Transverse colon (tissue), 4 donors: ENCODE results near the gene RFXAP. TPM values are rescaled to one million over a fixed set of nuclear protein-coding genes. Genes with fewer than 3 reads are reported as not detected.
A peak's percentile ranks its signal among the peaks of the same experiment; 100 is the strongest.

Source experiments
- DNase-seq: peaks from one replicate; pipeline ENCODE4 v3.0.0-alpha.2; 2019
- H3K27ac ChIP-seq, 4 donors: fragments of 200-600 bp; sonication (generic); 2 replicates each; pipeline ENCODE4 v1.5.1; 2016 to 2018; ENCODE audit warnings: inconsistent platforms in 4 of 4
- H3K27me3 ChIP-seq: fragments of 200-600 bp; sonication (generic); 2 replicates; pipeline ENCODE4 v1.5.1; 2017; ENCODE audit warnings: inconsistent platforms
- H3K36me3 ChIP-seq, 4 donors: fragments of 200-600 bp; sonication (generic); 2 replicates each; pipeline ENCODE4 v1.5.1; 2017 to 2019; ENCODE audit warnings: inconsistent platforms in 4 of 4
- H3K4me1 ChIP-seq, 4 donors: fragments of 200-600 bp; sonication (generic); 2 replicates each; pipeline ENCODE4 v1.5.1; 2017 to 2020; ENCODE audit warnings: inconsistent platforms in 4 of 4
- H3K4me3 ChIP-seq, 4 donors: fragments of 200-600 bp; sonication (generic); 1 replicate in 1 of 4; 2 replicates in 3 of 4; pipeline versions ENCODE4 v1.5.1 to v1.6.1; 2017 to 2019; ENCODE audit warnings: inconsistent platforms in 4 of 4
- H3K9me3 ChIP-seq, 2 donors: fragments of 200-600 bp; sonication (generic); 2 replicates each; pipeline ENCODE4 v1.5.1; 2017 to 2019; ENCODE audit warnings: inconsistent platforms in 2 of 2
- EP300 ChIP-seq: sonication (generic); formaldehyde crosslinking; IDR thresholded peaks from one replicate; pipeline ENCODE4 v1.6.1; 2017; ENCODE audit warnings: antibody characterized with exemption, low read depth
- POLR2A ChIP-seq: fragments of 450-650 bp; IDR thresholded peaks from one replicate; pipeline ENCODE4 v1.6.1; 2016; ENCODE audit warnings: antibody characterized with exemption, mild to moderate bottlenecking, moderate library complexity
- POLR2AphosphoS5 ChIP-seq, 3 donors: sonication (generic); formaldehyde crosslinking; IDR thresholded peaks; one replicate each; pipeline ENCODE4 v1.6.1; 2016; ENCODE audit warnings: antibody characterized with exemption in 3 of 3
- WGBS, 2 donors: methylation state at CpG; one replicate each; pipeline ENCODE4 v1.1.5; 2018; ENCODE audit warnings: low coverage in 1 of 2; 5-methylcytosine and 5-hydroxymethylcytosine counted together
- in situ Hi-C, 4 donors: fragments of 200-750 bp; cut with MboI; loops; one replicate each; pipeline versions ENCODE4 v1.15.0 to v1.15.1; 2017; ENCODE audit warnings: low sequenced_read_pairs in 3 of 4, low pct_ligation_motif_present in 1 of 4, low pct_unique_long_range_greater_than_20kb in 1 of 4
- intact Hi-C: fragments of 100-400 bp; cut with DNase I; formaldehyde crosslinking; loops from one replicate; pipeline ENCODE4 v1.15.1; 2023; ENCODE audit warnings: low total_unique reads
- total RNA-seq, 4 donors: library from RNA; depleted of rRNA; stranded (reverse); fragments of >200 nt; gene quantifications; one replicate each; pipeline ENCODE4 v1.1.0, GENCODE V29; 2016
- TF ChIP-seq, protein P1 (sequence below), 5 experiments: fragments of 200-600 bp in 3 of 5; fragments of 450-650 bp in 2 of 5; sonication (generic) in 3 of 5; IDR thresholded peaks; 1 replicate in 2 of 5; 2 replicates in 3 of 5; pipeline ENCODE4 v1.5.1; 2016 to 2017; ENCODE audit warnings: antibody characterized with exemption in 5 of 5, inconsistent platforms in 3 of 5, mild to moderate bottlenecking in 2 of 5, moderate library complexity in 1 of 5

The RFXAP gene
- total RNA-seq, 4 donors from 2014 or later = 0.80 to 5.9 (median 3.7) TPM

DNA sequence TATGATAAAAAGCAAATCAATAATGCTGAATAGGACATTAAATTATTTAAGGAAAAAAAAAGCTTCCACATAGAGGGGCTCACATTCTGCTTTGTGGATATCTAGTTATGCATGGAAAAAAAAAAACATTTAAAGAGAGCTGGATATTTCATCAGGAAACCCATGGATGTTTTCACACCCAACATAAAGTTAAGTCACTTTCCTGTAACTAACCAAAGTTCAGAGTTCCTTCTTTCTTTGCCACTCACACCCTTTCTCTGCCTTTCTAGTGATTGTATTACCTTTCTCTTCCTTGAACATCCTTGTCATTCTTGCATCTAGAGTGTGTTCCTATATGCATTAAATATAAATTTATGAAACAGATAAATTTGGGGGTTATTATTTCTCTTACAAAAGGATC, 47.2 kb downstream of the RFXAP start:
- intact Hi-C loops (no loop called here), in situ Hi-C loops (loop anchor here in 2 of 4 donors (10.0 to 25.0 kb wide), 2 partner anchors 109 to 121 kb away; partner anchors contain the start of gene ALG5 (in 1 of the 2))
- H3K27me3 ChIP-seq = no peaks in the 10 kb centered on the region
- H3K36me3 ChIP-seq = no peaks in the 10 kb centered on the region
- DNase-seq = no peak
- no peak for TF ChIP-seq EP300
- no peak for TF ChIP-seq POLR2AphosphoS5 (IDR thresholded peaks at IDR 0.05)
- TF ChIP-seq, protein P1, sequence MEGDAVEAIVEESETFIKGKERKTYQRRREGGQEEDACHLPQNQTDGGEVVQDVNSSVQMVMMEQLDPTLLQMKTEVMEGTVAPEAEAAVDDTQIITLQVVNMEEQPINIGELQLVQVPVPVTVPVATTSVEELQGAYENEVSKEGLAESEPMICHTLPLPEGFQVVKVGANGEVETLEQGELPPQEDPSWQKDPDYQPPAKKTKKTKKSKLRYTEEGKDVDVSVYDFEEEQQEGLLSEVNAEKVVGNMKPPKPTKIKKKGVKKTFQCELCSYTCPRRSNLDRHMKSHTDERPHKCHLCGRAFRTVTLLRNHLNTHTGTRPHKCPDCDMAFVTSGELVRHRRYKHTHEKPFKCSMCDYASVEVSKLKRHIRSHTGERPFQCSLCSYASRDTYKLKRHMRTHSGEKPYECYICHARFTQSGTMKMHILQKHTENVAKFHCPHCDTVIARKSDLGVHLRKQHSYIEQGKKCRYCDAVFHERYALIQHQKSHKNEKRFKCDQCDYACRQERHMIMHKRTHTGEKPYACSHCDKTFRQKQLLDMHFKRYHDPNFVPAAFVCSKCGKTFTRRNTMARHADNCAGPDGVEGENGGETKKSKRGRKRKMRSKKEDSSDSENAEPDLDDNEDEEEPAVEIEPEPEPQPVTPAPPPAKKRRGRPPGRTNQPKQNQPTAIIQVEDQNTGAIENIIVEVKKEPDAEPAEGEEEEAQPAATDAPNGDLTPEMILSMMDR (IDR thresholded peaks at IDR 0.05) = no peak
- TF ChIP-seq POLR2A = no peak
- H3K9me3 ChIP-seq = no peaks in the 10 kb centered on the region
- H3K4me3 ChIP-seq = no peak overlapping the region
- H3K27ac ChIP-seq = no peak overlapping the region
- peaks cover 0 to 13% (median 11%) of the 10 kb centered on the region in 4 donors for H3K4me1 ChIP-seq

DNA sequence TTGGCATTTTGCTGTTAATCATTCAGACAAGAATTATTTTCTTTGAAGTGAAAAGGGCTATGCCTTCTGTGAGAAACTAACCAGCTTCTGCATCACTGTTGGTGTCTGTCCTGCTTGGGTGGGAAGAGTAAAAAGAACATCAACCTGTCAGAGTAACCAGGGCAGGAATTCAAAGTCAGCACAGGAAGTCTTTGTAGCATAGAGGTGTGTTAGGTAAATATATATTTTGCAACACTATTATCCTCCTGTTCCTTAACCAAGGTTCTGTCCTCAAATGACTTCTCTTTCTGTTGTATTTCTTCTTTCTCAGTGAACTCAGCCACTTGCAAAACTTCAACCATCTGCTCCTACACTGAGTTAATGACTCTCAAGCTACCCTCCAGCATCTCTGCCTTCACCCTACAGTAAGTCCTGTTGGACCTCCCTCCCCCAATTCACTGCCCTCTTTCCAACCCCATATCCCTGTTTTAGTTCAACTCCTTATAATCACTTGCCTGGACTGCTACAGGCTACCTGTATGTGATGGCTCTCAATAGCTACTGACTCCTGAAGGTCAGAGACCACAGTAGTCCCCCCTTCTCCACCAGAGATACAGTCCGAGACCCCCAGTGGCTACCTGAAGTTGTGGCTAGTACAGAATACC, 51.1 kb downstream of the RFXAP start:
- TF ChIP-seq POLR2AphosphoS5 (IDR thresholded peaks at IDR 0.05) (no peak), POLR2A (no peak), EP300 (no peak)
- TF ChIP-seq, protein P1 (IDR thresholded peaks at IDR 0.05) = no peak
- WGBS, 2 donors = 77 to 83% methylated on average over 1 of the region's 1 CpG
- H3K27me3 ChIP-seq = no peaks in the 10 kb centered on the region
- H3K27ac ChIP-seq = peak overlapping the region in 2 of 4 donors; percentile 31 to 45
- DNase-seq = no peak
- no peak overlapping the region for H3K4me3 ChIP-seq
- in situ Hi-C loops (loop anchor here in 1 of 4 donors (25.0 kb wide), 1 partner anchor 117 kb away; the partner anchor contains the start of gene ALG5), intact Hi-C loops (no loop called here)
- no peaks in the 10 kb centered on the region for H3K9me3 ChIP-seq
- H3K36me3 ChIP-seq = no peaks in the 10 kb centered on the region
- peaks cover 0 to 19% (median 13%) of the 10 kb centered on the region in 4 donors for H3K4me1 ChIP-seq

DNA sequence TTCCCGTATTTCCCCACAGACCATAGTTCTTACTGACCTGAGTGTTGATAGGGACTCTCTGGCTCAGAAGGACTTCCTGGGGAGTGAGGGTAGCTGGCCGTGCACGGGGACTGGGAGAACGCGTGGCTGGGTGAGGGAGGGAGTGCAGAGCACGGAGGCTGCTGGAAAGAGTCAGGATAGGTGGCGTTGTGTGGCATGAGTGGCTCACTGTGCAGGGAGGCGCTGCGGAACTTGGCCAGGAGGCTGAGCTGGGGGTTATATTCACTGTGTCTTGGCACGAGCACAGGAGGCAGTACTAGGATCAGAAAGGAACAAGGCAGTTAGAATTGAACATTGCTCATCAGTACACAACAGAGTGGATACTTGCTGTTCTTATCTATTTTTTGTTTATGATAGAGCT, 53.6 kb downstream of the RFXAP start:
- Histone ChIP-seq H3K36me3 (no peaks in the 10 kb centered on the region), H3K9me3 (no peaks in the 10 kb centered on the region), H3K27me3 (no peaks in the 10 kb centered on the region), H3K4me1 (peaks cover 0 to 19% (median 13%) of the 10 kb centered on the region in 4 donors), H3K27ac (no peak overlapping the region), H3K4me3 (no peak overlapping the region)
- intact Hi-C loops (no loop called here), in situ Hi-C loops (loop anchor here in 1 of 4 donors (25.0 kb wide), 1 partner anchor 115 kb away; the partner anchor contains the start of gene ALG5)
- TF ChIP-seq POLR2A = no peak
- no peak for TF ChIP-seq POLR2AphosphoS5 (IDR thresholded peaks at IDR 0.05)
- no peak for TF ChIP-seq EP300
- TF ChIP-seq, protein P1 (IDR thresholded peaks at IDR 0.05) = no peak
- peak; percentile 26 for DNase-seq
- WGBS, 2 donors = 74 to 79% methylated on average over 9 to 10 of the region's 10 CpGs

DNA sequence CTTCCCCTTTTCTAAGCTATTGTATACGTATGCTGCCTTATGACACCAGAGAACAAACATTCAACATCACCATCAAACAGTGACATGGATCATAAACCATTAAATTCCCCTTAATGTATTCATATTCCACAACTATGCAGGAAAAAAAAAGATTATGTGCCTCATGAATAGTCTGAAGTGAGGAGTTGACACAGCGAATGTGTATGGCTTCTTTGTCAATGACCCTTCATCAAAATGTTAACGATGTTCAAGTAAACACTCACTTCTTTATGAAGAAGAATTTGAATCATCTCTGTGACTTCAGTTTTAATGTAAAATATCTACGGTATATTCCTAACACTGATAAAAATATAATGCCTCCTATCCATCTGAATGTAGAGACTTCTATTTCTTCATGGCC, 56.4 kb downstream of the RFXAP start:
- no peaks in the 10 kb centered on the region for H3K9me3 ChIP-seq

More for the DNA sequence above, 56.4 kb downstream of the RFXAP start:
- Histone ChIP-seq H3K4me3 (no peak overlapping the region), H3K4me1 (peaks cover 0 to 17% (median 7%) of the 10 kb centered on the region in 4 donors), H3K36me3 (no peaks in the 10 kb centered on the region), H3K27me3 (no peaks in the 10 kb centered on the region), H3K27ac (no peak overlapping the region)
- intact Hi-C loops = no loop called here
- TF ChIP-seq POLR2AphosphoS5 (IDR thresholded peaks at IDR 0.05) (no peak), EP300 (no peak), POLR2A (no peak)
- TF ChIP-seq, protein P1 (IDR thresholded peaks at IDR 0.05) = no peak
- DNase-seq = no peak
- in situ Hi-C loops = no loop called here
- whole genome bisulfite sequencing, 2 donors = 52 to 60% methylated on average over 4 of the region's 4 CpGs
